Fibroblast of lung (primary cell): ENCODE measurements around the gene MAP3K6.

Experiments
- EZH2 ChIP-seq: IDR thresholded peaks from 2 replicates; pipeline ENCODE4 v1.5.1; 2012; ENCODE audit warnings: low read length, control low read depth, mild to moderate bottlenecking; ENCODE audit errors: missing control alignments
- TF ChIP-seq, protein P1 (sequence below), 2 donors: IDR thresholded peaks in 1 of 2; conservative IDR thresholded peaks in 1 of 2; 1 replicate in 1 of 2; 2 replicates in 1 of 2; pipeline ENCODE4 v1.5.1; 2011 to 2012; ENCODE audit warnings: low read length in 2 of 2, control low read depth in 1 of 2, inconsistent platforms in 1 of 2, low read depth in 1 of 2, mild to moderate bottlenecking in 1 of 2

DNA sequence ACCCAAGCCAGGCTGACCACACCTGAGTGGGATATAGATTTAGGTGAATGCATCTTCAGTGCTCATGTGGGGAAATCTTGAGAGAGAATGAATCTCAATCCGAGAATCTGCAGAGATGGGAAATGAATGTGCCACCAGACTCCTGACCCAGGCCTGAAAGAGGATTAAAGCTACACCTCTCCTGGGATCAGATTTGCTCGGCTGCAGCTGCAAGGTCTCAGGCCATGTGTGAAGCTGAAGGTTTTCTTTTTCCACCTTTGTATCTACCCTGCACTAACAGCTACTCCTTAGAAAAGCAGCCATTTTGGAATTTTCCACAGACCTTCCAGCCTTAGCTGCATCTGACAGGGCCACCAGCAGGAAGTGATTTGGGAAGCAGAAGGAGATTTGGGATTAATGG, 43.9 kb upstream of the MAP3K6 start:
- TF ChIP-seq EZH2 = no peak
- TF ChIP-seq, protein P1, sequence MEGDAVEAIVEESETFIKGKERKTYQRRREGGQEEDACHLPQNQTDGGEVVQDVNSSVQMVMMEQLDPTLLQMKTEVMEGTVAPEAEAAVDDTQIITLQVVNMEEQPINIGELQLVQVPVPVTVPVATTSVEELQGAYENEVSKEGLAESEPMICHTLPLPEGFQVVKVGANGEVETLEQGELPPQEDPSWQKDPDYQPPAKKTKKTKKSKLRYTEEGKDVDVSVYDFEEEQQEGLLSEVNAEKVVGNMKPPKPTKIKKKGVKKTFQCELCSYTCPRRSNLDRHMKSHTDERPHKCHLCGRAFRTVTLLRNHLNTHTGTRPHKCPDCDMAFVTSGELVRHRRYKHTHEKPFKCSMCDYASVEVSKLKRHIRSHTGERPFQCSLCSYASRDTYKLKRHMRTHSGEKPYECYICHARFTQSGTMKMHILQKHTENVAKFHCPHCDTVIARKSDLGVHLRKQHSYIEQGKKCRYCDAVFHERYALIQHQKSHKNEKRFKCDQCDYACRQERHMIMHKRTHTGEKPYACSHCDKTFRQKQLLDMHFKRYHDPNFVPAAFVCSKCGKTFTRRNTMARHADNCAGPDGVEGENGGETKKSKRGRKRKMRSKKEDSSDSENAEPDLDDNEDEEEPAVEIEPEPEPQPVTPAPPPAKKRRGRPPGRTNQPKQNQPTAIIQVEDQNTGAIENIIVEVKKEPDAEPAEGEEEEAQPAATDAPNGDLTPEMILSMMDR (conservative IDR thresholded peaks at IDR 0.05 in 1 of 2, IDR thresholded peaks at IDR 0.05 in 1 of 2; ENCODE audit: low read depth in 1 of 2, low read length in 2 of 2) = no peak
